CD14-positive monocyte (primary cell): ENCODE data around the gene TYRP1. TPM values are rescaled to one million over a fixed set of nuclear protein-coding genes. Genes with fewer than 3 reads are reported as not detected.

Source experiments
- DNase-seq, 3 donors: peaks; one replicate each; pipeline ENCODE4 v3.0.0-alpha.2; 2011 to 2022
- H2AFZ ChIP-seq: 2 replicates; pipeline ENCODE4 v1.6.0; 2012; ENCODE audit warnings: mild to moderate bottlenecking, low read depth, low read length, inconsistent platforms; ENCODE audit not compliant: insufficient read depth, poor library complexity, severe bottlenecking
- H3K27ac ChIP-seq, 2 donors: 1 replicate in 1 of 2; 2 replicates in 1 of 2; pipeline ENCODE4 v1.5.1; 2012 to 2013; ENCODE audit warnings: low read length in 2 of 2, control low read depth in 1 of 2, inconsistent platforms in 1 of 2, low read depth in 1 of 2, mild to moderate bottlenecking in 1 of 2
- H3K27me3 ChIP-seq, 2 donors: one replicate each; pipeline versions ENCODE4 v1.6.0 to v1.6.1; 2011 to 2013; ENCODE audit warnings: low read length in 2 of 2; ENCODE audit not compliant: control insufficient read depth in 2 of 2, insufficient read depth in 2 of 2
- H3K36me3 ChIP-seq, 2 donors: replicated peaks in 1 of 2; 1 replicate in 1 of 2; 2 replicates in 1 of 2; pipeline versions ENCODE4 v1.5.1 to v1.6.1; 2012 to 2013; ENCODE audit warnings: low read length in 2 of 2, control low read depth in 1 of 2, inconsistent platforms in 1 of 2, mild to moderate bottlenecking in 1 of 2; ENCODE audit not compliant: insufficient read depth in 2 of 2, control insufficient read depth in 1 of 2
- H3K4me1 ChIP-seq, 2 donors: 1 replicate in 1 of 2; 2 replicates in 1 of 2; pipeline versions ENCODE4 v1.5.1 to v1.6.1; 2012 to 2013; ENCODE audit warnings: low read length in 2 of 2, control low read depth in 1 of 2, inconsistent platforms in 1 of 2, mild to moderate bottlenecking in 1 of 2, moderate library complexity in 1 of 2; ENCODE audit not compliant: insufficient read depth in 2 of 2, control insufficient read depth in 1 of 2
- H3K4me2 ChIP-seq: replicated peaks from 2 replicates; pipeline ENCODE3; 2012; ENCODE audit warnings: low read length, moderate library complexity, mild to moderate bottlenecking; ENCODE audit not compliant: poor library complexity, severe bottlenecking; ENCODE audit errors: extremely low read depth
- H3K4me3 ChIP-seq, 3 experiments: fragments of 200-600 bp in 1 of 3; sonication (generic) in 1 of 3; replicated peaks in 1 of 3; 1 replicate in 2 of 3; 2 replicates in 1 of 3; pipeline ENCODE4 v1.5.1; 2011 to 2013; ENCODE audit warnings: low read length in 3 of 3, mild to moderate bottlenecking in 3 of 3, control low read depth in 2 of 3, low read depth in 2 of 3, inconsistent platforms in 1 of 3, moderate library complexity in 1 of 3
- H3K79me2 ChIP-seq: 2 replicates; pipeline ENCODE4 v1.6.0; 2012; ENCODE audit warnings: mild to moderate bottlenecking, control low read depth, inconsistent platforms, low read length, moderate library complexity; ENCODE audit not compliant: insufficient read depth
- H3K9ac ChIP-seq: 2 replicates; pipeline ENCODE4 v1.6.0; 2017; ENCODE audit warnings: low read length, mild to moderate bottlenecking; ENCODE audit not compliant: insufficient read depth, poor library complexity, severe bottlenecking
- H3K9me3 ChIP-seq, 2 donors: replicated peaks in 1 of 2; 1 replicate in 1 of 2; 2 replicates in 1 of 2; pipeline versions ENCODE4 v1.5.1 to v1.6.1; 2012 to 2013; ENCODE audit warnings: low read length in 2 of 2, control low read depth in 1 of 2; ENCODE audit not compliant: control insufficient read depth in 1 of 2, insufficient read depth in 1 of 2
- H4K20me1 ChIP-seq: 2 replicates; pipeline ENCODE4 v1.6.0; 2012; ENCODE audit warnings: mild to moderate bottlenecking, low read length, control low read depth, moderate library complexity; ENCODE audit not compliant: insufficient read depth
- H3K27ac Mint-ChIP-seq, 7 donors: one replicate each; pipeline ENCODE4 v1.8.0; 2020; ENCODE audit warnings: mild to moderate bottlenecking in 7 of 7, mixed read lengths in 7 of 7, moderate library complexity in 6 of 7, inconsistent platforms in 2 of 7
- H3K27me3 Mint-ChIP-seq, 3 donors: one replicate each; pipeline ENCODE4 v1.8.0; 2021 to 2022; ENCODE audit warnings: low read depth in 3 of 3, mild to moderate bottlenecking in 3 of 3, mixed read lengths in 3 of 3, moderate library complexity in 3 of 3, inconsistent platforms in 1 of 3
- H3K36me3 Mint-ChIP-seq, 2 donors: one replicate each; pipeline ENCODE4 v1.8.0; 2020; ENCODE audit warnings: mixed read lengths in 2 of 2, inconsistent platforms in 1 of 2, mild to moderate bottlenecking in 1 of 2
- H3K4me1 Mint-ChIP-seq: one replicate; pipeline ENCODE4 v1.8.0; 2020; ENCODE audit warnings: mild to moderate bottlenecking, mixed read lengths
- H3K4me3 Mint-ChIP-seq, 2 donors: one replicate each; pipeline ENCODE4 v1.8.0; 2020; ENCODE audit warnings: mild to moderate bottlenecking in 2 of 2, mixed read lengths in 2 of 2, moderate library complexity in 1 of 2
- H3K9me3 Mint-ChIP-seq, 7 donors: one replicate each; pipeline ENCODE4 v1.8.0; 2020 to 2022; ENCODE audit warnings: mixed read lengths in 7 of 7, mild to moderate bottlenecking in 6 of 7, moderate library complexity in 6 of 7, inconsistent platforms in 2 of 7
- CTCF ChIP-seq: fragments of 200-600 bp; IDR thresholded peaks from one replicate; pipeline ENCODE4 v1.8.0; 2022; ENCODE audit warnings: antibody characterized with exemption, mild to moderate bottlenecking
- WGBS: methylation state at CpG from one replicate; pipeline ENCODE4 v1.1.5; 2013; ENCODE audit warnings: missing lambda C conversion rate; ENCODE audit not compliant: insufficient coverage; 5-methylcytosine and 5-hydroxymethylcytosine counted together
- intact Hi-C, 2 donors: fragments of 100-400 bp; cut with micrococcal nuclease; formaldehyde crosslinking; loops; one replicate each; pipeline versions ENCODE4 v1.15.0 to v1.15.1; 2023
- polyA plus RNA-seq, 3 donors: library from polyadenylated mRNA; depleted of rRNA in 1 of 3; unstranded in 2 of 3; stranded (reverse) in 1 of 3; fragments of 300-500 nt in 2 of 3; fragments of >200 nt in 1 of 3; fragmentation: Illumina TruSeq in 2 of 3; gene quantifications; 1 replicate in 2 of 3; 2 replicates in 1 of 3; pipeline ENCODE4 v1.2.3, GENCODE V29; 2012 to 2021

The TYRP1 gene
- polyA plus RNA-seq, 3 donors, result not detected

GRCh38 chr9:12666813-12667212 is 26.4 kb upstream of the TYRP1 start:
- Histone ChIP-seq H4K20me1 (no peaks in the 10 kb centered on the region), H3K4me2 (no peak overlapping the region), H3K79me2 (no peaks in the 10 kb centered on the region), H3K36me3 (no peaks in the 10 kb centered on the region), H3K27ac (no peak overlapping the region), H3K27me3 (no peaks in the 10 kb centered on the region), H3K9ac (no peak overlapping the region), H3K4me3 (no peak overlapping the region), H2AFZ (no peak overlapping the region), H3K4me1 (no peaks in the 10 kb centered on the region), H3K9me3 (no peaks in the 10 kb centered on the region)
- peaks cover 0 to 2% (median 0%) of the 10 kb centered on the region in 7 donors for H3K9me3 Mint-ChIP-seq
- H3K27me3 Mint-ChIP-seq, result no peaks in the 10 kb centered on the region
- no peaks in the 10 kb centered on the region for H3K36me3 Mint-ChIP-seq
- H3K27ac Mint-ChIP-seq, result no peak overlapping the region
- DNase-seq, result no peak
- no CpG with 5 or more reads among the region's 2 CpGs for WGBS
- no peak for TF ChIP-seq CTCF
- intact Hi-C loops, result no loop called here
- no peaks in the 10 kb centered on the region for H3K4me1 Mint-ChIP-seq
- H3K4me3 Mint-ChIP-seq, result no peak overlapping the region

- Histone ChIP-seq H3K27me3 (no peaks in the 10 kb centered on the region), H3K9me3 (no peaks in the 10 kb centered on the region), H3K27ac (no peak overlapping the region), H3K36me3 (no peaks in the 10 kb centered on the region), H3K4me2 (no peak overlapping the region), H3K4me3 (no peak overlapping the region), H3K79me2 (no peaks in the 10 kb centered on the region), H4K20me1 (no peaks in the 10 kb centered on the region), H3K9ac (no peak overlapping the region), H2AFZ (no peak overlapping the region), H3K4me1 (no peaks in the 10 kb centered on the region)
- no peak for DNase-seq
- no peak overlapping the region for H3K27ac Mint-ChIP-seq
- H3K9me3 Mint-ChIP-seq, result no peaks in the 10 kb centered on the region
- WGBS, result no CpG with 5 or more reads among the region's 3 CpGs
- no peaks in the 10 kb centered on the region for H3K27me3 Mint-ChIP-seq
- H3K4me3 Mint-ChIP-seq, result no peak overlapping the region
- TF ChIP-seq CTCF, result no peak
- no peaks in the 10 kb centered on the region for H3K4me1 Mint-ChIP-seq
- no peaks in the 10 kb centered on the region for H3K36me3 Mint-ChIP-seq
- intact Hi-C loops, result no loop called here
These were observed 25.3 kb upstream of the TYRP1 start for GRCh38 chr9:12667892-12668291.
